ENCODE measurements around the gene CXXC5.

GRCh38 chr5:139667730-139668063, 19.5 kb downstream of the CXXC5 start:
- TF ChIP-seq CTCF (conservative IDR thresholded peaks at IDR 0.05; ENCODE audit: low read depth, low read length), result no peak
- no peak for TF ChIP-seq EZH2 (IDR thresholded peaks at IDR 0.05; ENCODE audit: borderline replicate concordance, low read depth, low read length, poor library complexity, severe bottlenecking)
